Measurements from ENCODE around the gene SMAD3.

The SMAD3 gene

DNA sequence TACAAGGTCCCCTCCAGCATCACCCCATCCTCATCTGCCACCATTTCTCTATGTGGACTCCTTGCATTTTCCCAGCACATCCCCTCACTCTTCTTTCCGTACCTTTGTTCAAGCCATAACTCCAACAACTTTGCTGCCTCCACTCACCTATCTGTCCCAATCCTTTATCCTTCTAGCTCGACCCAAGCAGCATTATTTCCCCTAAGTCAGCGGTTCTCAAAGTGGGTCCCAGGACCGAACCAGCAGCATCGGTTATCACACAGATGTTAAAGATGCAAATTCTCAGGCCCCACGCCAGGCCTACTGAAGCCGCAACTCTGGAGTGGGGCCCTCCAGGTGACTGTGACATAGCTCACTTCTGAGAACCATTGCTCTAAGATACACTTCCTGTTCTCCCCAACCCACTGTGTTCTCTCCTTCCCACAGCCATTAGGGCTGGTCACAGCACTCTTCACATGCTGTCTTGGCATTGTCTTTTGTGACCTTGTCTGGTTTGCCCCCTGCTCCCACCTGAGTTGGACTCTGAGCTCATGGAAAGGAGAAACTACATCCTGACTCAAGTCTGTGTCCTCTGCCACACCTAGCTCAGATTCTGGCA lies 132.9 kb downstream of the SMAD3 start:
- in situ Hi-C loops (cut with HindIII; ENCODE audit: low sequenced_read_pairs) = no loop called here
- TF ChIP-seq, protein P1, sequence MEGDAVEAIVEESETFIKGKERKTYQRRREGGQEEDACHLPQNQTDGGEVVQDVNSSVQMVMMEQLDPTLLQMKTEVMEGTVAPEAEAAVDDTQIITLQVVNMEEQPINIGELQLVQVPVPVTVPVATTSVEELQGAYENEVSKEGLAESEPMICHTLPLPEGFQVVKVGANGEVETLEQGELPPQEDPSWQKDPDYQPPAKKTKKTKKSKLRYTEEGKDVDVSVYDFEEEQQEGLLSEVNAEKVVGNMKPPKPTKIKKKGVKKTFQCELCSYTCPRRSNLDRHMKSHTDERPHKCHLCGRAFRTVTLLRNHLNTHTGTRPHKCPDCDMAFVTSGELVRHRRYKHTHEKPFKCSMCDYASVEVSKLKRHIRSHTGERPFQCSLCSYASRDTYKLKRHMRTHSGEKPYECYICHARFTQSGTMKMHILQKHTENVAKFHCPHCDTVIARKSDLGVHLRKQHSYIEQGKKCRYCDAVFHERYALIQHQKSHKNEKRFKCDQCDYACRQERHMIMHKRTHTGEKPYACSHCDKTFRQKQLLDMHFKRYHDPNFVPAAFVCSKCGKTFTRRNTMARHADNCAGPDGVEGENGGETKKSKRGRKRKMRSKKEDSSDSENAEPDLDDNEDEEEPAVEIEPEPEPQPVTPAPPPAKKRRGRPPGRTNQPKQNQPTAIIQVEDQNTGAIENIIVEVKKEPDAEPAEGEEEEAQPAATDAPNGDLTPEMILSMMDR (IDR thresholded peaks at IDR 0.05; ENCODE audit: low read depth, low read length, missing control alignments) = no peak
- DNase-seq (ENCODE audit: low read depth) = no peak

DNA sequence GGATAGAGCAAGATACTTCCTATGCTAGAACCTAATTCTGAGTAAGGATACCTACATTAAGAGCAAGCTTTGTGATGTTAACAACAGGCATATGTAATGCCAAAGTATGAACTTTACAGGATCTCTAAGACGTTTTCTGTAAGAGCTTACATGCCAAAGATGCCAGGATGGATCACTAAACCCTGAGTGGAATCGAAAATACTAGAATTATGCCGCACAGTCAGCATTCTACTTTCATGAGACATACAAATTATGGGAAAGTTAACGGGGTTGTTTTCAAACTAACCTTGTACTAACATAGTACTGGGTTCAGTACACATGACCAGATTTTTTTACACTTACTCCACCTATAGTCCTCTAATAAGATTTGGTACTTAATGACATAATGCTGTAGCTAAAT lies 134.0 kb downstream of the SMAD3 start:
- DNase-seq (ENCODE audit: low read depth) = no peak
- TF ChIP-seq, protein P1 (IDR thresholded peaks at IDR 0.05; ENCODE audit: low read depth, low read length, missing control alignments) = no peak
- in situ Hi-C loops (cut with HindIII; ENCODE audit: low sequenced_read_pairs) = no loop called here
- H3K4me3 ChIP-seq (ENCODE audit: low read depth, low read length) = no peak overlapping the region

More for the DNA sequence above, 132.9 kb downstream of the SMAD3 start:
- H3K4me3 ChIP-seq (ENCODE audit: low read depth, low read length) = no peak overlapping the region

DNA sequence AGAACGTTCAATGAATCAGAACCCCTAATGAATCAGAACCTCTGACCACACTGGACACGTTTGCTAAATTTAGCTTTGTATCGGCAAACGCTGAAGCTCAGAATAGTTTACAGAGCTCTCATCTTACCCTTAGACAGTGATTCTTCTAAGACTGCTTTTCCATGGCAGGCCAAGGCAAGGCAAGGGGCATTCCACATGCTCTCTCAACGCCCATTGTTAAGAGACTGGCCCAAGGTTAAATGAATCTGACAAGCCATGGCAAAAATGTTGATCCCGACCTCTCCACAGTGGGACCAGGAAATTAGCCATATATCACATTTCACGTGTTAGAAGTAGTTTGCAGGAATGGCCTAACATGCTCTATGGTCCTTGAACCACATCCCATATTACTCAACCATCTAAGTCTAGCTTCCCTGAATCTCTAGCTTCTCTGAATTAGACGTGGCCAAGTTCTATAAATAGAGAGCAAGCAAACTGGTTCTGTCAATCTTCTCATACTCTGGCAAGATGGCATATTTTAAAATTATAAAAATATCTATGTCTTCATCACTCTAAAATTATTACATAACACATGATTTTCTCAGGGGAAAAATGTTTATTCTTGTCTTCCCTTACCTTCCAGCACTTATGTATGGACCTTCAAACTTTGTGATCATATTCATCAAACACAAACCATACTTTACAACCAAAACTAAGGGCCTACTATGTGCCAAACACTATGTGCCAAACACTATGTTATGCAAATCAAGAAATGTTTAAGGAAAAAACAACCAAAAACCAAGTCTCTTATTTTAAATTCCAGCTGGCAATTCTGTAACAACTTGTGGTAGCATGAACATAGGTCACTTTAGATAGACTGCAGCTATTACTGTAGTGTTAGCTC lies 134.7 kb downstream of the SMAD3 start:
- in situ Hi-C loops (cut with HindIII; ENCODE audit: low sequenced_read_pairs) = no loop called here
- H3K4me3 ChIP-seq (ENCODE audit: low read depth, low read length) = no peak overlapping the region
- TF ChIP-seq, protein P1 (IDR thresholded peaks at IDR 0.05; ENCODE audit: low read depth, low read length, missing control alignments) = no peak
- no peak for DNase-seq (ENCODE audit: low read depth)

DNA sequence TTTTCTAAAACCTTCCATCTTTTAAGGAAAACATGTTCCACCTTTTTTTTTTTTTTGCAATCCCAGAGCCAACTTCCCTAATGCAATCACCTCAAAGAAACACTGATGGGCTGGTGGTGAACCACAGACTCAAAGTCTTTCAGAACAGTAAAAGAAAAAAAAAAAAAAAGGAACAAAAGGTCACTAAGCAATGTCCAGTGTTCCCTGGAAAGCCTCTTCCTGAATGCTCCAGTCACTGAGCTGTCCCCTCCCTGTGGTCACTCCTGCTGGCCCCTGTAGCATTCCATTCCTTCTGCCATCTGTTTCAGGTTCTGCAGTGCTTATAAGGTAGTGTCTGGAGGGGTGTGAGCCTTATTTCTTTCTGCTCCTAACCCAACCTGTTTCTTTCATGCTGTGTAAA lies 135.7 kb downstream of the SMAD3 start:
- no peak for DNase-seq (ENCODE audit: low read depth)
- in situ Hi-C loops (cut with HindIII; ENCODE audit: low sequenced_read_pairs) = no loop called here
- TF ChIP-seq, protein P1 (IDR thresholded peaks at IDR 0.05; ENCODE audit: low read depth, low read length, missing control alignments) = no peak
- H3K4me3 ChIP-seq (ENCODE audit: low read depth, low read length) = no peak overlapping the region

GRCh38 chr15:67202091-67202490 lies 136.7 kb downstream of the SMAD3 start:
- DNase-seq (ENCODE audit: low read depth) = no peak
- no peak overlapping the region for H3K4me3 ChIP-seq (ENCODE audit: low read depth, low read length)
- in situ Hi-C loops (cut with HindIII; ENCODE audit: low sequenced_read_pairs) = no loop called here
- TF ChIP-seq, protein P1 (IDR thresholded peaks at IDR 0.05; ENCODE audit: low read depth, low read length, missing control alignments) = no peak

- TF ChIP-seq, protein P1 (IDR thresholded peaks at IDR 0.05; ENCODE audit: low read depth, low read length, missing control alignments) = no peak
- no peak for DNase-seq (ENCODE audit: low read depth)
Observed at GRCh38 chr15:67202991-67203390, 137.6 kb downstream of the SMAD3 start.

More at GRCh38 chr15:67202991-67203390, 137.6 kb downstream of the SMAD3 start:
- in situ Hi-C loops (cut with HindIII; ENCODE audit: low sequenced_read_pairs) = no loop called here
- no peak overlapping the region for H3K4me3 ChIP-seq (ENCODE audit: low read depth, low read length)
